HK-2 (cell line): ENCODE measurements around the gene CAVIN1.
"Not testable (repeated sequence)": the region's sequence is repeated elsewhere in the genome, so short reads cannot be mapped to it uniquely, and the experiment has no call there.

ENCODE experiments used
- DNase-seq: peaks from one replicate; pipeline ENCODE4 v3.0.0-alpha.2; 2018; ENCODE audit not compliant: unreplicated experiment

Gene CAVIN1

GRCh38 chr17:42405963-42406495 lies 17.0 kb downstream of the CAVIN1 start:
- DNase-seq, result peak; percentile 59

DNA sequence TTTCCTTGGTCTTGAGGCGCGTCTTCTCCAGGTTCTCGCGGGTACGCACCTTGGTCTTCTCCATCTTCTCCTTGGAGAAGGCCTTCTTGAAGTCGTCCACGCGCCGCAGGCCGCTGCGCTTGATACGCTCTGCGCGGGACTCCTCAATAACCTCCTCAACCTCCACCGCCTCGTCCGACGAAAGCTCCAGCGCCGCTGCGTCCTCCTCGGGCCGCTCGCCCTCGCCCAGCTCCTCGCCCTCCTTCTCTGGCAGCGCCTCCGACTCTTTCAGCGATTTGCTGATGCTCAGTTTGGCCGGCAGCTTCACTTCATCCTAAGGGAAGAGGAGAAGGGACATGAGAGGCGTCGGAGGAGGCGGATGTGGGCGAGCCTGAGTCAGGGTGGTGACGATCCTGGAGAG lies 18.0 kb downstream of the CAVIN1 start:
- DNase-seq, result no peak

GRCh38 chr17:42404326-42405055 lies 18.6 kb downstream of the CAVIN1 start:
- no peak for DNase-seq

DNA sequence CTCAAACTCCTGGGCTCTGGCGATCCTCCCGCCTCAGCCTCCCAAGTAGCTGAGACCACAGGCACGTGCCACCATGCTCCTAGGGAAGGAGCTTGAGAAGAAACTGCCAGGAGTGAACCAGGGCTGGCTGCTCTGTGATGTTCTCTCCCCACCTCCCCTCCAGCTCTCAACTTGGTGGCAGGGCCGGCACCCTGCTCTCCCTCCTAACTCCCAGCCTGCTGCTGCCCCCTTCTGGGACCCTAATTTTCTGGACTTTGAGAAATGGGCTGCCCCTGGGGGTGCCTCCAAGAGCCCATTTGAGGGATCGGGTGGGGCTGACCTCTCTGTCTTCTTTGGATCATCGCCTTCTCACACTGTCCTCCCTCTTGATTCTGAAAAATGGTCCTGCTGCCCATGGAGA lies 19.9 kb downstream of the CAVIN1 start:
- no peak for DNase-seq

- no peak for DNase-seq
Observed at GRCh38 chr17:42402117-42402516, 20.9 kb downstream of the CAVIN1 start.

GRCh38 chr17:42400844-42401375 lies 22.1 kb downstream of the CAVIN1 start:
- DNase-seq, result not testable (repeated sequence)

DNA sequence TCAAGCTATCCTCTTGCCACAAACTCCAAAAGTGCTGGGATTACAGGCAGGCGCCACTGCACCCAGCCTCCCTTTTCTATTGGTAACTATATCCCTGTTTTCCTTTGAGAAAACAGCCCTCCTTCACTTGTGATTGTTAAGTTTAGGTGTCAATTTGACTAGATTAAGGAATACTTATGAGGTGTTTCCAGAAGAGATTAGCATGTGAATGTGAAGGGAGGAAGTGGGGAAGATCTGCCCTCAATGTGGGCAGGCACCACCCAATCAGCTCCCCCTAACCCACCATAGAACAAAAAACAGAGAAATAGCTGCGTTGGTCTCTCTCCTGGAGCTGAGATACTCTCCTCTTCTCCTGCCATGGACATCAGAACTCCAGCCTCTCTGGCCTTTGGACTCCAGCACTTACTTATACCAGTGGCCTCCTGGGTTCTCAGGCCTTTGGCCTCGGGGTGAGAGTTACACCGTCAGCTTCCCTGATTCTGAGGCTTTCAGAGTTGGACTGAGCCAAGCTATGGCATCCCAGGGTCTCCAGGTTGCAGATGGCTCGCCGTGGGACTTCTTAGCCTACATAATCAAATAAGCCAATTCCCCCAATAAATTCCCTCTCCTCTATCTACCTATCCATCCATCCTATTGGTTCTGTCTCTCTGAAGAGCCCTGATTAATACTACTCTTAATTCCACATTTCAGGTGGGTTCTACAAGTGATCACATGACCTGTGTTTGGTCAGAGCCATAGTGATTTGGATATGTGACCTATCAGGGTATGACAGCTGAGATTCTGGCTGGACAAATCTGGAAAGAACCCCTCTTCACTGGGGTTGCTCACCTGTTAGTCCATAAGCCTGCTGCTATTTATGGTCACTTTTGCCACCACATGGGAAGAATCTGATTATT lies 22.9 kb downstream of the CAVIN1 start:
- DNase-seq, result no peak

DNA sequence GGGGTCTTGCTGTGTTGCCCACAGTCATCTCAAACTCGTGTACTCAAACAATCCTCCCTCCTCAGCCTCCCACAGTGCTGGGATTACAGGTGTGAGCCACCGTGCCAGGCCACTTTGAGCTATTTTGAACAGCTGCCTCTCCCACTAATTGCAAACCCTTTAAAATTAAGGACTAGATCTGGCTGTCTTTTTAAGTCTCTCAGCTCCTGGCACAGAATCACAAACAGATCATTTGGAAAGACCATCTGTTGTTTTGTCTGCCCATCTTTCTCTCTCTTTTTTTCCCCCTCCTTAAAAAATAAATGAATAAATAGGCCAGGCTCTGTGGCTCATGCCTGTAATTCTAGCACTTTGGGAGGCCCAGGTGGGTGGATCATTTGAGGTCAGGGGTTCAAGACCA lies 23.9 kb downstream of the CAVIN1 start:
- no peak for DNase-seq

DNA sequence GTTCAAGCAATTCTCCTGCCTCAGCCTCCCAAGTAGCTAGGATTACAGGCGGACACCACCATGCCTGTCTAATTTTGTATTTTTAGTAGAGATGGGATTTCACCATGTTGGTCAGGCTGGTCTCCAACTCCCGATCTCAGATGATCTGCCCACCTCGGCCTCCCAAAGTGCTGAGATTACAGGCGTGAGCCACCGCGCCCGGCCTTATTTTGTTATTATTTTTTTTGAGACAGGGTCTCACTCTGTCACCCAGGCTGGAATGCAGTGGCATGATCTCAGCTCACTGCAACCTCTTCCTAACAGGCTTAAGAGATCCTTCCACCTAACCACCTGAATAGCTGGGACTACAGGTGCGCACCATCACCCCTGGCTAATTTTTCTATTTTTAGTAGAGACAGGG lies 27.5 kb downstream of the CAVIN1 start:
- not testable (repeated sequence) for DNase-seq

DNA sequence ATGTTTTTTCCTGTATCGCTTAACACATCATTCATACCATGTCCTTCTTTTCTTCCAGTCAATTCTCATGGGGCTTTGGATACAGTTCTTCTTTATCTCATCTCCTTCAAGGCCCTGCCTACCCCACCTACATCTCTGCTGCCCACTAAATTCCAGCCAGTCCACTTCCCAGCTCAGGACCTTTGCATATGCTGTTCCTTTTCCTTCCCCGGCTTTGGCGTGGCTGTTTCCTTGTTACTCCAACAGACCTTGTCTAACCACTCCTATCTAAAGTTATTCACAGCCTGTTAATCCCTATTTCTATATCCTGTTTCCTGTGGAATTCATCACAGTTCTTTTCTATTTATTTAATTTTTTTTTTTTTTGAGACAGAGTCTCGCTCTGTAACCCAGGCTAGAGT lies 28.2 kb downstream of the CAVIN1 start:
- no peak for DNase-seq

DNA sequence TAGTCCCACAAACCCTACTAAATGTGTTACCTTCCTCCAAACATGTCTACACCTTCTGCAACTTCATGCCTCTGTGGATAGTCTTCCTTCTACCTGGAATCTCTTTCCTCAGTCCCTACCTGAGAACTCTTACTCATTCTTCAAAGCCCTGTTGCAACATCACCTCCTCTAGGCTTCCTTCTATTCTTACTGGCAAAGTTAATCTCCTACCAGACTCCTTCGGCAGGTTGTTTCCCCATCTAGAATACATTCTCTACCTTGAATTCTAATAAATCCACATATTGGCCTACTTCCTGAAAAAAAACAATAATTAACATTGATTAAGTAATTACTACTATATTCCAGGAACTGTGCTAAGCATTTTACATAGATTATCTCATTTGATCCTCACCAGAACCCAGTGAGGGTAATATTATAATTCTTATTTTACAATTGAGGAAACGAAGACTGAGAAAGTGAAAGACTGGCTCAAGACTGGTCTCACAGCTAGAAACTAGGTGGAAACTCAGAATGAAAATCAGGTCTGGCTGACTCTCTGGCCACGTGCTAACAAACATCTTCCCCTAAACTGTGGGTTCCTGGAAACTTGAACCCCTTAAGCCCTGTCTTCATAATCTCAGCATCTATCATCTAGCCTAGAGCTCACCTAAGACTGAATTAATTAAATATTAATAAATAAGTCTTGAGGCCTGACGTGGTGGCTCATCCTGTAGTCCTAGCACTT lies 30.2 kb downstream of the CAVIN1 start:
- no peak for DNase-seq

GRCh38 chr17:42391439-42391838 lies 31.6 kb downstream of the CAVIN1 start:
- not testable (repeated sequence) for DNase-seq

DNA sequence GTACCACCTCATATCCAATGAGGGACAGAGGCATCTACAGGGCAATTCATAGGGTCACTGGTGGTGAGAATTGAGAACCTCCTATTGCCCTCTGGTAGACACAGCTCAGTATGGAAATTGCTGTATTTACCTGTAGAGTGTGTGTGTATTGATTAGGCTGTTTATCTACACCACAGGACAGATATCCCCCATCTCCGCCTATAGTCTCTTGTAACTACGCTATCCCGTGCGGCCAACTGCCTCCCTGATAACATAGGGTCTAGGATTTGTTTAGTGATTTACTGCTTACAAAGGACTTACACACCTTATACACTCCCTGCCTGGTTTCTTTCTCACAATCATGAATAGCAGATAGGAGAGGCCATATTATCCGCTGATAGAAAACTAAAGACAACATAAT lies 33.2 kb downstream of the CAVIN1 start:
- DNase-seq, result no peak

- no peak for DNase-seq
Observed at GRCh38 chr17:42389135-42389417, 34.0 kb downstream of the CAVIN1 start.

- DNase-seq, result peak; percentile 100
Observed at GRCh38 chr17:42388381-42389134, 34.5 kb downstream of the CAVIN1 start, which contains the start of gene STAT3. Gene STAT3, minus strand, starts transcription at chr17:42388442. Its CDS starts 39,926 bp downstream, at chr17:42348516.

DNA sequence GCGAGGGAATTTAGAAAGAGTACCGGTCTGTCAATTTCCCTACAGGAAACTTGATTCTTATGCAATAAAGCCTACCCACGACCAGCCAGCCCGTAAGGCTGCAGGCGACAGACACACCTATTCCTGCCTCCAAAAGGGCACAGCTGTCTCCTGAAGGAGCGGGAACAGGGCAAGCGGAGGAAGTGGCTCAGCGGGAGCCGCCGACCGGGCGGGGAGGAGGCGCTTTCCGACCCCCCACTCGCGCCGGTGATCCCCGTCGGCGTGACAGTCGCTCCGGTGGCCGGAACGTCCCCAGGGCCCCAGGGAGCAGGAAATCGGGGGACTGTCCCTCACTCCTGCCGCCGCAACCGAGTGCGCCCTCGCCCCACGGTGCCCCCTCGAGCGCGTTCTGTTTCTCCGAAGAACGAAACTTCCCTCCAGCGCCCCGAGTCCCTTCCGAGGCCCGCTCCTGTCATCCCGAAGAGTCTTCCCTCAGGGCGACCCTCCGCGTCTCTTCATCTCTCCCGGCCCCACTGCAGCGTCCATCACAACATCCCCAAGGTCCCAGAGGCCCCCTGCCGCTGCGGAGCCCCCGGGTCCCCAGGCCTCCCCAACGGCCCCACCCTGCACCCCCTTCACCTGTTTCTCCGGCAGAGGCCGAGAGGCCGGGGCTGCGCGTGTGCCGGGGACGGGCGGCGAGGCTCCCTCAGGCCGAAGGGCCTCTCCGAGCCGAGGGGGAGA lies 35.2 kb downstream of the CAVIN1 start:
- DNase-seq, result peak; percentile 56

- no peak for DNase-seq
Observed at GRCh38 chr17:42386777-42387657, 36.0 kb downstream of the CAVIN1 start.

DNA sequence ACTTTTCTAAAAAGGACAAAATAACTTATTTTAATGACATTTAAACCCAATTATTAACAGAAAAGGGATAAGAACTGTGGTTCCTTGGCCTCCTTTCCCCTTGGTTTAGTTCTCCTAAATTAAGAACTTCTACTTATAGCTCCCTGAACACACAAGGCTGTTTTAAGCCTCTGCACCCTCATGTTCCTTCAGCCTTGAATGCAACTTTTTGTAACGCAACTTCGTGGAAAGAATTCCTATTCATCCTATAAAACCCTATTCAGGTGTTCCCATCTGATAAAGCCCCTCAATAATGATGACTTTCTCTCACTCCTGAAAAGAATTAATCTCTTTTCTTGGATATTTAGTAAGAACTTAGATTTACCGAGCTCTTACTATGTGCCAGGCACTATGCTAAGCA lies 41.2 kb downstream of the CAVIN1 start:
- no peak for DNase-seq

GRCh38 chr17:42380935-42381334 lies 42.1 kb downstream of the CAVIN1 start:
- DNase-seq, result no peak
